Head of caudate nucleus (tissue), 42 donors: Measurements from ENCODE around the gene RGS10.
A peak's percentile ranks its signal among the peaks of the same experiment; 100 is the strongest.

Source experiments
- DNase-seq, 42 donors: peaks; one replicate each; pipeline versions ENCODE4 v3.0.0 to v3.0.0-alpha.2; 2020 to 2021; ENCODE audit warnings: mixed read lengths in 7 of 42
- intact Hi-C: fragments of 100-400 bp; cut with DNase I; formaldehyde crosslinking; loops from one replicate; pipeline ENCODE4 v1.15.0; 2022

RGS10 gene

DNA sequence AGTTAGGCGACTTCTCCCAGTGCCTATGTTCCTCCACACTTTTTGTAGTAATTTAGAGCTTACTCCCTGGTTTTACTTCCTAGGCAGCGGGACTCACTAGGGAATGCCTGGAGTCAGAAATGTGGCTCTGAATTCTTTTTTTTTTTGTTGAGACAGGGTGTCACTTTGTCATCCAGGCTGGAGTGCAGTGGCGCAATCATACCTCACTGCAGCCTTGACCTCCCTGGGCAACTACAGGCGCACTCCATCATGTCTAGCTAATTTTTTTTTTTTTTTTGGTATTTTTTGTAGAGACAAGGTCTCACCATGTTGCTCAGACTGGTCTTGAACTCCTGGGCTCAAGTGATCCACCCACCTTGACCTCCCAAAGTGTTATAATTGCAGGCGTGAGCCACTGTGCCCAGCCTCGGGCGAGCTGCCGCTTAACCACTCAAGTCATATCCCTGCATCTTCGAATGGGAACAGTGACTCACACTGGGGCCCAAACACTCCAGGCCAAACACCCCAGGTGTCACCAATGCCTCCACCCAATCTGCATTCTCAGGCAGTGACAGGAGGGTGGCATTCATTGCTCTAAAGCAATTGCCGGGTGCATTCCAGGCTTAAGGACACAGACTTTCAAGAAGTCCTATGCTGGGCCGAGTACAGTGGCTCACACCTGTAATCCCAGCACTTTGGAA is 19.6 kb downstream of the RGS10 start:
- no peak for DNase-seq
- intact Hi-C loops = no loop called here

DNA sequence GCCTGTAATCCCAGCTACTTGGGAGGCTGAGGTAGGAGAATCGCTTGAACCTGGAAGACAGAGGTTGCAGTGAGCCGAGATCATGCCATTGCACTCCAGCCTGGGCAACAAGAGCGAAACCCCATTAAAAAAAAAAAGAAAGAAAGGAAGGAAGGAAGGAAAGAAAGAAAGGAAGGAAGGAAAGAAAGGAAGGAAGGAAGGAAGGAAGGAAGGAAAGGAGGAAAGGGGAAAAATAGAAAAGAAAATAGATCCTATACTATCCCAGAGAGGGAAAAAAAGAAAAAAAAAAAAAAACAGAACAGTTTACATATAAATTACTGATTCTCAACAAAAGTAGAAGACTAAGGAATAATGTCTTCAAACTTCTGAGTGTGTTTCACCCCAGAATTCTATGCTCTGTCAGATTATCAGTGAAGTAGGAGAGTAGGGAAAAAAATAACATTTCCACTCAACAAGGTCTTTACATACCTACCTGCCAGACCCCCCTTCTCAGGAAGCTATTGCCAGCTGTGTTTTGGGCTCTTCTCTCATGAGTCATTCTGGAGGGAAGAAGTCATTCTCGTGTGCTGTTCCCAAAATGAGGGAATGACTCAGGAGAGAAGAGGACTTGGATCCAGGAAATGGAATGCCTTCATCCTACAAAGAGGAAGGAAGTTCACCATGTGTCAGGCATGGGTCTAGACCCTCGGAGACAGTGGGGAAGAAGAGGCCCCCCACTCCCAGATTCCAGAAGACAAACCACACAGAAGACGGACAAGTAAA is 20.9 kb downstream of the RGS10 start:
- no peak for DNase-seq
- intact Hi-C loops = no loop called here

DNA sequence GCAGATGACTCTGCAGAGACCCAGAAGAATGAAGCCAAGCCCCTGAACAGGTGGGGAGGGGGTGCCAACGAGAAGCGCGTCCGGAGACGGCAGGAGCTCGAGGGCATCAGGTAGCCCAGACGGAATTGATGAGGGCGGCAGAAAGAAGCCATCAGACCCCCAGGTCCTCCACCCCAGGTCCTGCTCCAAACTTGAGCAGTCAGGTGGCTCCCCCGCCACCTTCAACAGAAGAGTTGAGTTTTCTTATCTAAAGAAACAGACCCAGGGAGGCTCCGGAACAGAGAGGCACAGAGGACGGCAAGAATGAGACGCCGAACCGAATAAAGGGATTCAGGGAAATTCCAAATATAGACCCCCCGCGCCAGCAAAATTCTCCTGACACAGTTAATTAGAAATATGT is 22.2 kb downstream of the RGS10 start:
- DNase-seq = no peak
- intact Hi-C loops = no loop called here

DNA sequence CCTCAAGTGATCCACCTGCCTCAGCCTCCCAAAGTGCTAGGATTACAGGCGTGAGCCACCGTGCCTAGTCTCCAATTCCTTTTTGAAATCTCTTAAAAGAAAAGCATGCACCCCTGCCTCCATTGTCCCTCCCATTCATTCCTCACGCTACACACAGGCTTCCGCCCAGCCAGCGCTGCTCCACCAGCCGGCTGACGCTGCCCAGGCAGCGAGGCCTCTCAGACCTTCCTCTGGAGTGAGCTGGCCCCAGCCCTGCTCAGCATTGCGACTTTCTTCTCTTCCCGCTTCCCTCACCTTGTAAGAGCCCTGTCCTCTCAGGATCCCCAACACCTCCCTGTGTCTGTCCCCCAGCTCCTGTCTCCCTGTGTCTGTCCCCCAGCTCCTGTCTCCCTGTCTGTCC is 23.6 kb downstream of the RGS10 start:
- intact Hi-C loops = no loop called here
- DNase-seq = no peak

DNA sequence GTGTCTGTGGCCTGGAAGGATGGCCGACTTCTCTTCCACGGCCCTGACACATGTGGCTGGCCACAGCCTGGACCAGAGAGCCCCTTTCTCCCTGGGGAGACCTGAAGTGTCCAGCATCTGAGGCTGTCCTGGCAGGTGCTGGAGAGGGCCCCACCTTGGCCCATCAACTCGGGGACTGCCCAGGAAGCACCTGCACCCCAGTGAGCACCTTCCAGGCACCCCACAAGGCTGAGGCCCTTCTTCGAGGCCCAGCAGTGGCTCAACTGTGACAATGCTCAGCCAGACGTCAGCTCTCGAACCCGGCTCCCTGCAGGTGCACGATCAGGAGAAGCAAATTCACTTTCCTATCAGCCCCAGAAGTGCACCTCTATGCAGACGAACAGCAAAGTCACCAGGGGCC is 24.3 kb downstream of the RGS10 start:
- intact Hi-C loops = no loop called here

DNA sequence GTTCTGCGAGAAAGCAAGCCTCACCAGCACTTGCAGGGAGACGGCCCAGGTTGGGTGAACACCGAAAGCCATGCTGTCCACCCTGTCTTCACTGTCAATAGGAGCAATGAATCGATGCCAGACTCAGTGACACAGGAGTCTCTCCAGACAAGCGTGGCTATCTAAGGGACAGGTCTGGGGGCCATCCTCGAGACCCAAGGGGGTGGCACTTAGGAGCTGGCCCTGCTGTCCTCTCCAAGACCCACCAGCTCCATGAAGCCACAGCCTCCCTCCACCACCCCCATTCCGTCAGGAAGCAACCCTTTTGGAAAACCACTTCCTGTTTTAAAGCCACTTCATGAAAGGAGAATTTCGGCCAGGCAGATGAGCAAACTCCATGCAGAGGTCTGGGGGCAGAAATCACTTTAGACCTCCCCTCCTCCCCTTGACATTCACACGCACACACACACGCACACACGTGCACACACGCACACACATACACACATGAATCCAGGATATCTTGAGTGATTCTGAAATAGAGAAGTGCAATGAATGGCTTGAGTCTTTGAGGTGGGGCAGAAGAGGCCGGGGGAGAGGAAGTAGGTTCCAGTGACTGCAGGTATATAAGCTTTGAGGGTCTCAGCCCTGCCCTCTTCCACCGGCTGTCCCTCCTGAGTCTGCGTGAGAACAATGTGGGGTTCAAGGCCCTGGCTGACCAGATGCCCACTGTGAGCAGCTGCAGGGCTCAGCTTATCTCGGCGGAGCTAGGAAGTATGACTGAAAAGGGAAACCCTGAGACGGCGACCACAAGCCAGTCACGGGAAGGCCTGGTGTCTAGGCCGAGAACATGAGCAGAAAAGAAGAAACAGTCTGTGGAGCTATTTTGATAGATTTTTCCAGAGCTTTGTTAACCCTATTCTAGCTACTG is 25.0 kb downstream of the RGS10 start:
- peak in 26 of 42 donors; percentile 5 to 68 (median 39) for DNase-seq
- intact Hi-C loops = no loop called here

More for the DNA sequence above, 24.3 kb downstream of the RGS10 start:
- DNase-seq = no peak

DNA sequence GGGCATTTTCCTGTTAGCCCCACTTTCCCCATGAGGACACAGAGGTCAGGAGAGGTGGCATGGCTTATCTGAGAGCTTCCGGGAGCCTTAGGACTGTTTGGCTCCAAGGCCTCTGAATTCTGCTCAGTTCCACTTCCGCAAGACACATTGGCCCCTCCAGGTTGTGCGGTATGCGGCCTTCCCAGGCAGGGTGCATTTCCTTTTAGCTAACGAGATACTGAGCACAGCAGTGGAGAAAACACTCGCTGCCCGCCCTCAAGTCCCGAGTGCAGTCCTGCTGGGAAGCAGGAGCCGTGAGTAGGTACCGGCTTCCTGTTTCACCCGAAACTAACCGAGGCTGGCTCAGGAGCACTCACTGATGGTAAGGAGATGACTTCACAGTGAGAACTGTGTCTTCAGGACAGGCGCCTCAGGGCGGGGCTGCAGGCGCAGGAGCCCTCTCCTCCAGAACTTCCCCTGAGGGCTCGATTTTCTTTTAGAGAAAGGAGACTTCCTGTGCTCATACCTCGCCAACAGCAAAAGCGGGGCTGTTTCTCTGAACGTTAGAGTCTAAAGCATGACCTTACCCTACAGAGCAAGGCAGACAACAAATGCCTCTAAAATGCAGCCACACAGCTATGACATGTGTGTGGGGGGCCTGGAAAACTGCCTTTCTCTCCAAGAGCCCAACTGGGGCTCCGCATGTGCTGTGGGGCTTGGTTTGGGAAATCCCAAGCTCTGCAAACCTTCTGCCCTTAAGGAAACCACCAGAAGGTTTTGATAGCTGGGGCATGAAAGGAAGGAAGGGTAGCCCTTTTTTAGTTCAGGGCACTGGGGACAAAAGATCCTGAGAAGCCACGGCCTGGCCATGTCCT is 25.9 kb downstream of the RGS10 start:
- peak in 16 of 42 donors; percentile 7 to 33 (median 21) for DNase-seq
- intact Hi-C loops = no loop called here

DNA sequence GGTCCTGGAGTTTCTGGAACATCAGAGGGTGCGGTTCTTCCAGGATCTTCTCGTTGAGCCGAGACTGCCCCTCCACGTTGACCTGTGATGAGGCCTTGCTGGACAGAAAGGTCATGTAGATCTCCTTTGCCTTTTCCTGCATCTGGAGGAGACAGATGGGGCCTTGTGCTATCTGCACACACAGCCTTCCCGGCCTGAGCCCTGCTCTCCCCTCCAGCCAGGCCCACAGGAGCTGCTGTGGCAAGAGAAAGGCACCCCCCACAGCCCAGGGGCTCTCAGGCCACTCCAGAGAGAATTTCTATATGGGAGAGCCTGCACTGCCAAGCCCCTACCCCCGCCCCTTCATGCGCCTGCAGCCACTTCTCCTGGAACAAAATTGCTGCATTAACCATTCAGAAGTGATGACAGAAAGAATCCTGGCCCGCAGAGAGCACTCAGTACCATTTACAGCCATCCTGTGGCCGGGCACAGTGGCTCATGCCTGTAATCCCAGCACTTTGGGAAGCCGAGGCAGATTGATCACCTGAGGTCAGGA is 26.9 kb downstream of the RGS10 start:
- DNase-seq = no peak
- intact Hi-C loops = no loop called here

DNA sequence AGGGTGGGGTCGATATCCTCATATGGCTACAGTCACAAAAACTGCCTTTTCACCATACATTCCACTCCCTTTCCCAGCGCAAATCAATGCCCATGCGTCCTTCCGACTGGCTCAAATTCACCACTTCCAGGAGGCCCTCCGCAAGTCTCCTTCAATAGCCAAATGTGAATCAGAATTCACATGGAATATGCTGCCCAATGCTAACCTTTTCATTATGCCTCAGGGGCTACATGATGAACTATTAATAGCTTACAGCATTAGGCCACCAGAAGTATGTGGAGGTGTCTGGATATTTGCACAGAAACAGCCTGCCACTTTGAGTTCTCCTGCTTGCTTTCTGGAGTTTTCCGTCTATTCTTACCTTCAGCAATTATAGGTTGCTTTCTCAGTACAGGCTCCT is 27.7 kb downstream of the RGS10 start:
- no peak for DNase-seq
- intact Hi-C loops = no loop called here

DNA sequence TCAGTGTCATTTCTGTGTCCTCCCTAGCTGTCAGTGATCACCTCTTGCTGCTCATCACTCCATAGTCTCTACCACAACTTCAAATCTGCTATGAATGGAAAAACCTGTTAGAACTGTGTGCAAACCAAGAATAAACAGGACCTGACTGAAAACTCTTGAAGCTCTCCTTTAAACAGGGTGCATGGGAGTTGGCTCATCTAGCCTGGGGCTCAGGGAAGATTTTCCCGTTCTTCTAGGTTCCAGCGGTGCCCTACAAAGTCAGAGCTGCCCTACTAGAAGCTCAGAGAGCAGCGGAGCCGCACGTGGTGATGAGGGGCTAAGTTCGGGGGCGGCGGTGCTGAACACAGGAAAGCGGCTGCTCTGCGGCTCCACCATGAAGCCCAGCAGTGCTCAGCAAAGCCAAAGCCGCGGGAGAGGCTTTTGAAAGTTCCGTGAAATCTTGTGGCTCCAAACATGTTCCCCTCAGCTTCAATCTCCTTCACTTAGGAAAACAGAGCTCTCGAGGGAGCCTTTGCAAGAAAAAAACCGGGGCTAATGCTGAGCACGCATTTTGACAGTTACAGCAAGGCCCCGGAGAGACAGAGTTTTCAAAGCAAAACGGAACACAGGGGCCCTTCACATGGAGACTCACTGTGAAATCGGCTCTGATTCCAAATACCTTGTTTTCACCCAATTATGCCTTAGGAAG is 30.5 kb downstream of the RGS10 start:
- no peak for DNase-seq
- intact Hi-C loops = no loop called here

DNA sequence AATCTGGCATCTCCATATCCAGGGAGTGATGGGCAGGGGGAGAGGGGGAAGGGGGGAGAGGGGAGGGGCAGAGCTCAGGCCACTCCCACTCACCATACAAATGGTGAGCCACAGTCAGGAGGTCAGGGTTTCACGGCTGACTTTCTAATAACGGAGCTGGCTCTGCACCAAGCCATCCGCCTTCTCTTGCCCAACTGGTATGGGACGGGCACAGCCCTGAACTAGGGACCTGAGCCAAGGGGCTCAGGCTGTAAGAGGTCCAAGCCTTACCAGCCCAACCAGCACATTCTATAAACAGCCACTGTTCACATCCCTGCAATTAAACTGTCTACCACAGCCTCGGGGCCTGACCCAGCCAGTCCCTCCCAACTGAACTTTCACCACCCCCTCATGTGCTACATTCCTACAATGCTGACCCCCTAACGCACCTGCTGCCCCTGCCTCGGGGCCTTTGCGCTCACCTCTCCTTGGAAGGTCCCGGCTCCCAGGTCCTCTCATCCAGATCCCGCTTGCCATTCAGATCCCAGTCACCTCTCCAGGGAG is 32.5 kb downstream of the RGS10 start:
- intact Hi-C loops = no loop called here
- DNase-seq = peak in 1 of 42 donors; percentile 21

DNA sequence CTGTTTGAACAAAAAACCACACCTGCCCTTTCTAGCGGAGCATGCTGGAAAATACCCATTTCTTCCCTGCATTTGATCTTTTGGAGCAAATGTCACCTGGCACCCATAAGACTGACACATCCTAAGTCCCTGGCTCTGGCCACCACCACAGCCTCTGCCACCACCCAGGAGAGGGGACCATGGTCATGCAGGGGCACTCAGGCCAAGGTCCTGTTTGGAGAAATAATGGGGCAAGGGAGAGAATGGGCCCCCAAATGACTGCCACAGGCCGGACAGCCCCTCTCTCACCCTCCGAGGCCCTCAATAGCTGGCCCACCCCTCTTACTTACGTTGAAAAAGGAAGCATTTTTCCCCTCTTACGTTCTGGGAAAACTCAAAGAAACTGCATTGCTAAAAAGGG is 35.4 kb downstream of the RGS10 start:
- DNase-seq = no peak
- intact Hi-C loops = no loop called here

DNA sequence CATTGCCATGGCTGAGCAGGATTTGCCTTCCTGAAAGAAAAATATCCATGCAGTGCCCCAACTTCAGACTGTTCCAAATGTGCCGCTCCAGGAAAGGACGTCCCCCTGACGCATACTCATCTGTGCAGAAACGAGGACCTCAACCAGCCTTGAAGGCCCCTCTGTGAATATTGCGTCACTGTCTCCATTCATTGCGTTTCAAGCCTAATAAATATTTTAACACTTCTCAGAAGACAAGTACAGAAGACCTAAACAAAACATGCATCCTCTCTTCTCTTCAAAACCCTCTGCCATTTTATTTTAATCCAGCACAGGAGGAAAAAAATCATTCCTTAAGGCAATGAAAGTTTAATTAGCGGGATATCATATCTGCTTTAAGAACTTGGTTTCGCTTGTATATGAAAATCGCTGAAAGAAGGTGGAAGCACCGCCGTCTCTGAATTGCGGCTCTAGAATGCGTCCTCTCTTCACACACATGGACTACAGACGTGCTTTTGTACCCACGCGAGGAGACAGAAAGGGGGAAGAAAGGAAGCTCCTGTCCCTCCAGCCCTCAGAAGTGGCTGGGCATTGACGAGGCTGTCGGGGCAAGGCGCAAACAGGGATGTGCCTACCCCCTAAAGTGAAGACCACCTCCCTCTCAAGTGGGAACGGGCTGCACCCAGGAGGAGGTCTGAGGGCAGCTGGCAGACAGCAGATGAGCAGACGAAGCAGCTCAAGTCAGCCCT is 36.8 kb downstream of the RGS10 start:
- no peak for DNase-seq
- intact Hi-C loops = no loop called here

DNA sequence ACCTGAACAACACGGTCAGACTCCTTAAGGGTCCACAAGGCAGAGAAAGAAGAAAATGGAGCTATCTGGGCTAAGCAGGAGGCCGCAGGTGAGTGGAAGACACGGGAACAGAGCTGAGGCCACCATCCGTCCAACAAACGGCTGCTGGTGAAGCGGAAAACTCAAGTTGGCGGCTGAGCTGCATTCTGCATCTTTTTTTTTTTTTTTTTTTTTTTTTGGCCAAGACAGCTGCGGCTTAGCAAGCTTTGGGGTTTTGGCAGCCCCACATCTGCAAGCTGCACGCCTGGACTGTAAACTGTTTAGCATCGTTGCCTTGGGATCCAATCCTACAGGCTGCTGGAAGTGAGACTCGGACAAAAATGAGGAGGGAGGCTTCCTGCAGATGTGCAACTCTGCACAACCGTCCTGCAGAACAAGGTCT is 37.4 kb downstream of the RGS10 start:
- intact Hi-C loops = no loop called here
- no peak for DNase-seq

DNA sequence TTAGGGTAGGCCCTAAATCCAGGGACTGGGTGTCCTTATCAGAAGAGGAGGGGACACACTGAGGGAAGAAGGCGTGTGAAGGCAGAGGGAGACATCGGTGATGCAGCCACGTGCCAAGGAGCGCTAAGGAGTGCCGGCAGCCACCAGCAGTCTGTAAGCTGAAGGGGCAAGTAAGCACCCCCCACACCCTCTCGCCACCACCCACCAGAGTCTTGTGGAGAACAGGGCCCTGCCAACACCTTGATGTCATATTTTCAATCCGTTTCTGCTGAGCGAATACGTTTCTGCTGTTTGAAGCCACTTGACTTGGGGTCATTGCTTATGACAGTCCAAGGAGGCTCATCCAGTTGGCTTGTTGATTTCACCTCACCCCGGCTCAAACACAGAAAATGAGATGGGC is 37.9 kb downstream of the RGS10 start:
- intact Hi-C loops = no loop called here
- DNase-seq = no peak

DNA sequence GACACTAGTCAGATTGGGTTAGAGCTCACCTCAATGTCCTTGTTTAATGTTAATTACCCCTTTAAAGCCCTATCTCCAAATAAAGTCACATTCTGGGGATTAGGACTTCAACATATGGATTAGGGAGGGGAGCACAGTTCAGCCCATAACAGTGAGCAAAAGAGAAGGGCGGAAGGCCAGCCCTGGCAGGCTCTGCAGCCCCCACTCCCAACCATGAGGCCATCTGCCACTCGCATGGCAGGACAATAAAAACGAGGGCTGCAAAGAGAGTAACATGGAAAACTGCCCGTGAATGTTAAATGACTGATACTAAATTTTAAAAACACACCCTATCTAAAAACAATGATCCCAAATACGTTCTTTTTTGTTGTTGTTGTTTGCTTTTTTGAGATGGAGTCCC is 38.7 kb downstream of the RGS10 start:
- DNase-seq = no peak
- intact Hi-C loops = no loop called here

DNA sequence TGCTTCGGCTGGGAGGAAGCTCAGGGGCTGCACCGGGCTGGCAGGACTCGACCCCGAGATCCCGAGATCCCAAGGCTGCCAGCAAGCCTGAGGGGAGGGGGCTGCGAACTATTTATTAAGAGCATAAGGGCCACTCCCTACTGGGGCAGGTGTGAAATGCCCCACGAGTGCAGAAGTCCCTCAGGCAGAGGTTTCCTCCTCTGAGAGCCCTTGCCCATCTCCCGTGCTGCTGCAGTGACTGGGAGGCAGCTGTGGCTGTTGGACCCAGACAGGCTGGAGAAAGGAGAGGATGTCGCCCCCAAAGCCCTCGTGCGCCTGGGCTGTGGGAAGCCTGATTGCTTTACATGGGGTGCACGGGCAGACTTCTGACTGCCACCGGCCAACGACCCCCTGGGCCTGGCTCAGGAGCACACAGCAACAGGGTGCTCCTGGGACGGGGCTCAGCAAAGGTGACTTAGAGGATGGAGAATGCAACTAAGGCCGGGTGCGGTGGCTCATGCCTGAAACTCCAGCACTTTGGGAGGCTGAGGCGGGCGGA is 39.8 kb downstream of the RGS10 start:
- no peak for DNase-seq
- intact Hi-C loops = no loop called here
